Transverse colon (tissue), 4 donors: ENCODE measurements around the gene ZNF175.

Experiments used
- CTCF ChIP-seq, 5 experiments: fragments of 200-600 bp in 3 of 5; fragments of 450-650 bp in 2 of 5; sonication (generic) in 3 of 5; IDR thresholded peaks; 1 replicate in 2 of 5; 2 replicates in 3 of 5; pipeline ENCODE4 v1.5.1; 2016 to 2017; ENCODE audit warnings: antibody characterized with exemption in 5 of 5, inconsistent platforms in 3 of 5, mild to moderate bottlenecking in 2 of 5, moderate library complexity in 1 of 5
- EP300 ChIP-seq: sonication (generic); formaldehyde crosslinking; IDR thresholded peaks from one replicate; pipeline ENCODE4 v1.6.1; 2017; ENCODE audit warnings: antibody characterized with exemption, low read depth
- POLR2A ChIP-seq: fragments of 450-650 bp; IDR thresholded peaks from one replicate; pipeline ENCODE4 v1.6.1; 2016; ENCODE audit warnings: antibody characterized with exemption, mild to moderate bottlenecking, moderate library complexity
- POLR2AphosphoS5 ChIP-seq, 3 donors: sonication (generic); formaldehyde crosslinking; IDR thresholded peaks; one replicate each; pipeline ENCODE4 v1.6.1; 2016; ENCODE audit warnings: antibody characterized with exemption in 3 of 3

- TF ChIP-seq CTCF (IDR thresholded peaks at IDR 0.05), result no peak
- no peak for TF ChIP-seq POLR2A
- no peak for TF ChIP-seq POLR2AphosphoS5 (IDR thresholded peaks at IDR 0.05)
- TF ChIP-seq EP300, result no peak
These were observed 43.7 kb downstream of the ZNF175 start for GRCh38 chr19:51614789-51615188.
